Skeletal muscle tissue (tissue), 4 donors: ENCODE results near the gene VIL1. TPM values are rescaled to one million over a fixed set of nuclear protein-coding genes. Genes with fewer than 3 reads are reported as not detected.

Source experiments
- H3K27ac ChIP-seq: one replicate; pipeline ENCODE4 v1.7.0; 2013; ENCODE audit warnings: mild to moderate bottlenecking, low read depth, low read length, inconsistent platforms
- H3K27me3 ChIP-seq, 3 donors: one replicate each; pipeline ENCODE4 v1.7.0; 2013; ENCODE audit warnings: low read length in 3 of 3; ENCODE audit not compliant: control insufficient read depth in 3 of 3, insufficient read depth in 3 of 3
- H3K36me3 ChIP-seq, 3 donors: one replicate each; pipeline ENCODE4 v1.7.0; 2013; ENCODE audit warnings: low read length in 3 of 3; ENCODE audit not compliant: control insufficient read depth in 3 of 3, insufficient read depth in 3 of 3
- H3K4me1 ChIP-seq, 3 donors: one replicate each; pipeline ENCODE4 v1.7.0; 2013; ENCODE audit warnings: low read length in 3 of 3, mild to moderate bottlenecking in 3 of 3; ENCODE audit not compliant: control insufficient read depth in 3 of 3, insufficient read depth in 3 of 3
- H3K4me3 ChIP-seq, 3 donors: one replicate each; pipeline ENCODE4 v1.7.0; 2013; ENCODE audit warnings: low read length in 3 of 3
- H3K9ac ChIP-seq, 3 donors: one replicate each; pipeline ENCODE4 v1.7.0; 2013; ENCODE audit warnings: low read length in 3 of 3, mild to moderate bottlenecking in 3 of 3, moderate library complexity in 2 of 3, low read depth in 1 of 3
- H3K9me3 ChIP-seq, 3 donors: one replicate each; pipeline ENCODE4 v1.7.0; 2013; ENCODE audit warnings: low read length in 3 of 3; ENCODE audit not compliant: control insufficient read depth in 3 of 3
- total RNA-seq: library from RNA; depleted of rRNA; stranded (reverse); fragments of >200 nt; gene quantifications from one replicate; pipeline ENCODE4 v1.2.3, GENCODE V29; 2014
- donor health status: Osteomylitis.

The VIL1 gene
- total RNA-seq, result not detected

DNA sequence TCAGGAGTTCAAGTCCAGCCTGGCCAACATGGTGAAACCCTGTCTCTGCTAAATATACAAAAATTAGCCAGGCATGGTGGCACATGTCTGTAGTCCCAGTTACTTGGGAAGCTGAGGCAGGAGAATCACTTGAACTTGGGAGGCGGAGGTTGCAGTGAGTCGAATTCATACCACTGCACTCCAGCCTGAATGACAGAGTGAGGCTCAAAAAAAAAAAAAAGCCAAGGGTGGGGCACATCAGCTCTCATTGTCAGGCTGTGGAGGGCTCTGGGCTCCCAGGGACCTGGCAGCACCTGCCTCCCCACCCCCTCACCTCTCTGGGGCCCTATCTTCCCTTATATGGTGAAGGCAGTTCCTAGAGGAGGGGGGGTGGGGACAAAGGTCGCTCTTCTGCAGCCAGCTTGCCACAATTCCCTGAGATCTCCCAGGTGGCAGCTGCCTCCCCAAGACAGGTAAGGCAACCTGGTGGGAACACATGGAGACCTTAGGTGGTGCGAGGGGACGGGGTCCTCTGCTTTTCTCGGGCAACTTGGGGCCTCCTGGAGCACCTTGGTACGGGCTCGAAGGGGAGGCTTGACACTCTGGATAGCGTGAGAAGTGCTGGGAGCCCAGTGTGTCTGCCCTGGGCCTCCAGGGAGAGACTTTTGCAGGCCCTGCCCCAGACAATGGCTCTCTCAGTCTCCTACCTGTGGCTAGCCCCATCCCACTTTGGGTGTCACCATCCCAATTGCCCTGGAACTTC, at the start of gene VIL1:
TSS of gene VIL1 (plus strand) at position 407 of the 742 bp plus-strand sequence. CDS start 4,656 bp downstream, outside the sequence.
- no peaks in the 10 kb centered on the region for H3K4me1 ChIP-seq
- no peaks in the 10 kb centered on the region for H3K9me3 ChIP-seq
- H3K4me3 ChIP-seq, result no peak within 1 kb of the TSS

DNA sequence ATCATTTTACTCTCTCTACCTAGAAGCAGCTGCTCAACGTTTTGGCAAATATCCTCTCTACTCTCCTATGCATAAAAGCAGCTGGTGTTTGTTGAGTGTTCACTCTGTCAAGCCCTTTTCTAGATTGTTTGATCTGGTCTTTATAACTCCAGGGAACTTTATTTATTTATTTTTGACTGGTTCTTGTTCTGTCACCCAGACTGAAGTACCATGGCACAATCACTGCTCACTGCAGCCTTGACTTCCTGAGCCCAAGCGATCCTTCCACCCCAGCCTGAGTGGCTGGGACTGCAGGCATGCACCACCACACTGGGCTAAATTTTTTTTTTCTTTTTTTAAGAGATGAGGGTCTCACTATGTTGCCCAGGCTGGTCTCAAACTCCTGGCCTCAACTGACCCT, 49.6 kb upstream of the VIL1 start:
- Histone ChIP-seq H3K9ac (no peak overlapping the region), H3K27ac (no peak overlapping the region), H3K4me1 (peaks cover 2 to 11% (median 2%) of the 10 kb centered on the region in 3 donors)

More for the DNA sequence above, at the start of gene VIL1:
- Histone ChIP-seq H3K9ac (no peak within 1 kb of the TSS), H3K27ac (no peak within 1 kb of the TSS), H3K36me3 (no peaks in the 10 kb centered on the region), H3K27me3 (no peaks in the 10 kb centered on the region)

DNA sequence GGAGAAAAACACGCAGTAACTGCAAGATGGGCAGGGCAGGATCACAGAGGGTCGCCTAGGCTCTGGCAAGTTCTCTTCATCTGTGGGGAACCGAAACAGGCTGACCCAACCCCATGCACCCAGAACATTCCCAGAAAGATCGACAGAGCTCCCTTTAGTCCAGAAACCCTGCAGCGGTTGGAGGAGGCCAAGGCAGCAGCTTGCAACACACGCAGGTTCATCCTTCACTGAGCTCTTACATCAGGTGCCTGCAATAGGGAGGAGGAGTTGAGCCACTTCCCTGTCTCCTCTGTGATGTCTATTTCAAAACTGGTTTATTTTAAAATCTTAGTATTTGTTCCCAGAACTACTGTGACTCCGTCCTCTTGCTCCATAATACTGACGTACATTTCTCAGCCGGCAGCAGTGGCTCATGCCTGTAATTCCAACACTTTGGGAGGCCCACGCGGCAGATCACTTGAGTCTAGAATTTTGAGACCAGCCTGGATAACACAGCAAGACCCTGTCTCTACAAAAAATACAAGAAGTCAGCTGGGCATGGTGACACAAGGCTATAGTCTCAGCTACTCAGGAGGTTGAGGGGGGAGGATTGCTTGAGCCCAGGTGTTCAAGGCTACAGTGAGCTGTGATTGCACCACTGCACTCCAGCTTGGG, 48.4 kb upstream of the VIL1 start:
- no peak overlapping the region for H3K4me3 ChIP-seq
- no peaks in the 10 kb centered on the region for H3K27me3 ChIP-seq
- H3K9ac ChIP-seq, result no peak overlapping the region
- H3K27ac ChIP-seq, result peak overlapping the region; percentile 56
- no peaks in the 10 kb centered on the region for H3K36me3 ChIP-seq
- peaks cover 2 to 4% (median 4%) of the 10 kb centered on the region in 3 donors for H3K9me3 ChIP-seq
- H3K4me1 ChIP-seq, result peaks cover 2 to 11% (median 2%) of the 10 kb centered on the region in 3 donors

More for the DNA sequence above, 49.6 kb upstream of the VIL1 start:
- H3K36me3 ChIP-seq, result no peaks in the 10 kb centered on the region
- no peak overlapping the region for H3K4me3 ChIP-seq
- H3K27me3 ChIP-seq, result no peaks in the 10 kb centered on the region
- peaks cover 2 to 4% (median 4%) of the 10 kb centered on the region in 3 donors for H3K9me3 ChIP-seq

DNA sequence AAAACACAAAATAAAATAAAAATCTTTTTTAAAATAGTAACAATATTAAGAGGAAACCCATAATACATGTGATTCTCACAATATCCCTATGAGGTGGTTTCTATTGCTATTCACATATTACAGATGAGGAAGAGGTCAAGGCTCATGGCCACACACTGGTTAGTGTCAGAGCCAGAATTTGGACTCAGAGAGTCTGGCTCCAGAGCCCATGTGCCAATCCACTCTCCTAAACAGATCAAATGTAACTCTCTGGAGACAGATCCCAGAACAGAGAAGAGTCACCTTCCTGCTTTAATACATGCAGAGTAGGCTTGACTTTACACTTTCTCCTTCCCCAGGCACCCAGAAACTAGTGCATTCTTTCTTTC, 47.0 kb upstream of the VIL1 start:
- Histone ChIP-seq H3K27me3 (no peaks in the 10 kb centered on the region), H3K36me3 (no peaks in the 10 kb centered on the region), H3K4me1 (peaks cover 2 to 11% (median 2%) of the 10 kb centered on the region in 3 donors), H3K9me3 (no peaks in the 10 kb centered on the region), H3K4me3 (no peak overlapping the region), H3K9ac (no peak overlapping the region), H3K27ac (no peak overlapping the region)

DNA sequence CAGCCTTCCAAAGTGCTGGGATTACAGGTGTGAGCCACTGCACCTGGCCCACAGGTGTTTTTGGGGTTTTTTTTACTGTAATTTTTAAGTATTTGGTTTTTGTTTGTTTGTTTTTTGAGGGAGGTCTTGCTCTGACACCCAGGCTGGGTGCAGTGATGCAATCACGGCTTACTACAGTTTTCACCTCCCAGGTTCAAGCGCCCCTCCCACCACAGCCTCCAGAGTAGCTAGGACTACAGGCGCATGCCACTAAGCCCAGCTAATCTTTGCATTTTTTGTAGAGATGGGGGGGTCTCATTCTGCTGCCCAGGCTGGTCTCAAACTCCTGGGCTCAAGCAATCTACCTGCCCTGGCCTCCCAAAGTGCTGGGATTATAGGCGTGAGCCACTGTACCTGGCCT, 44.1 kb upstream of the VIL1 start:
- Histone ChIP-seq H3K27me3 (no peaks in the 10 kb centered on the region), H3K36me3 (no peaks in the 10 kb centered on the region), H3K4me1 (peaks cover 0 to 11% (median 2%) of the 10 kb centered on the region in 3 donors), H3K9ac (no peak overlapping the region), H3K9me3 (no peaks in the 10 kb centered on the region), H3K27ac (no peak overlapping the region), H3K4me3 (no peak overlapping the region)

DNA sequence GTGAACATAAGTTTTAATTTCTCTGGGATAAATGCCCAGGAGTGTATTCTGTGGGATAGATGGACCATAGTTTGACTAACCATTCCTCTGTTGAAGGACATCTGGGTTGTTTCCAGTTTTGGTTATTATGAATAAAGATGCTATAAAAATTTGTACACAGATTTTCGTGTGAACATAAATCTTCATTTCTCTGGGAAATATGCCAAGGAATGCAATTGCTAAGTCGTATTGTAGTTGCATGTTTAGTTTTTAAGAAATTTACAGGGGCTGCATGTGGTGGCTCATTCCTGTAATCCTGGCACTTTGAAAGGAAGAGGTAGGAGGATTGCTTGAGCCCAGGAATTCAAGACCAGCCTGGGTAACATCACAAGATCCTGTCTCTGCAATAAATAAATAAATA, 43.7 kb upstream of the VIL1 start:
- no peak overlapping the region for H3K4me3 ChIP-seq
- no peak overlapping the region for H3K27ac ChIP-seq
- no peaks in the 10 kb centered on the region for H3K9me3 ChIP-seq
- peaks cover 0 to 8% (median under 1%) of the 10 kb centered on the region in 3 donors for H3K4me1 ChIP-seq
- no peaks in the 10 kb centered on the region for H3K36me3 ChIP-seq
- H3K27me3 ChIP-seq, result no peaks in the 10 kb centered on the region
- H3K9ac ChIP-seq, result no peak overlapping the region

DNA sequence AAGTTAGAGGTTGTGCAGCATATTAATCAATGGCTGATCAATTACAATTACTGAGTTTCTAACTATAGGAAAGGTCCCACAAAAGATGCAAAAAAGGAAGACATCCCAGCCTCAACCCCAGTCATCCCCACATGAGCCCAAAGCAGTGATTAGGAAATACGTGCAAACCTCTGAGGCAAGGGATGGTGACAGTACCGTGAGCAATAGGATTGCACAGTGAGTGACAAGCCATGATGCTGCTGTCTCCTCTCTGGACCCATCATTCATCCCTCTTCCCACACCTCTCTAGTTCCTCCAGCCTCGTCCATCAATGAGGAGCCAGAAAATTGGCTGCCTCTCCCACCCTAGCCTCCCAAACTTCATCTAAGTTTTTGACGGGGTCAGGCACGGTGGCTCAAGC, 40.9 kb upstream of the VIL1 start:
- Histone ChIP-seq H3K9ac (no peak overlapping the region), H3K27ac (no peak overlapping the region), H3K4me3 (no peak overlapping the region), H3K9me3 (no peaks in the 10 kb centered on the region), H3K4me1 (no peaks in the 10 kb centered on the region), H3K36me3 (no peaks in the 10 kb centered on the region), H3K27me3 (no peaks in the 10 kb centered on the region)

DNA sequence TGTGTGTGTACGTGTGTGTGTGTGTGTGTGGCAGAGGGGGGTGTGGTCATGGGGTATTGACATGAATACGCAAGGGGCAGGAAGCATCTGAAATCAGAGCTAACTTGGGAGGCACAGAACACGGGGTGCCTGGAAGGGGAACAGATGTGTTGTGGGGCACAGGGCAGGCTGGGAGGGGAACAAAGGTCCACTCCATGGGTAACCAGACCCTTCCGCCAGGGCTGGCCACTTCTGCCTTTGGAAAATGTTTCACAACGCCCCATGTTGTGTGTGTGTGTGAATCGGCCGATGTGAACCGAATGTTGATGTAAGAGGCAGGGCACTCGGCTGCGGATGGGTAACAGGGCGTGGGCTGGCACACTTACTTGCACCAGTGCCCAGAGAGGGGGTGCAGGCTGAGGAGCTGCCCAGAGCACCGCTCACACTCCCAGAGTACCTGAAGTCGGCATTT, 37.0 kb upstream of the VIL1 start, which contains the start of gene SLC11A1:
TSS of gene SLC11A1 (plus strand) at position 358 of the 451 bp plus-strand sequence. CDS start 96 bp downstream, outside the sequence.
- H3K4me1 ChIP-seq, result peaks cover 0 to 1% (median 0%) of the 10 kb centered on the region in 3 donors
- no peaks in the 10 kb centered on the region for H3K36me3 ChIP-seq
- H3K9me3 ChIP-seq, result no peaks in the 10 kb centered on the region
- H3K4me3 ChIP-seq, result no peak within 1 kb of the TSS
- H3K27ac ChIP-seq, result peak within 1 kb of the TSS; percentile 36
- H3K27me3 ChIP-seq, result peaks cover 0 to under 1% (median 0%) of the 10 kb centered on the region in 3 donors
- H3K9ac ChIP-seq, result no peak within 1 kb of the TSS

DNA sequence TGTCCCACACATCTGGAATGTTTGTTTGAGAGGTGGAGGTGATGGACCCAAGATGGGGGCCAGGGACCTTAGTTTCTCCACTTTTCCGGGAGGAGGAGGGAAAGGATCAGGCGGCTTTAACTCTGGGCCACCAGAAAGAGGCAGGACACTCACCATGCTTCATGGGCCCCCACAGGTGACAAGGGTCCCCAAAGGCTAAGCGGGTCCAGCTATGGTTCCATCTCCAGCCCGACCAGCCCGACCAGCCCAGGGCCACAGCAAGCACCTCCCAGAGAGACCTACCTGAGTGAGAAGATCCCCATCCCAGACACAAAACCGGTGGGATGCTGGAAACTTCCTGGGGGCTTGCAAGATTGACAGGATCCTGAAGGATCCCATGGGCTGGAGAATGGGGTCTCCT, 36.1 kb upstream of the VIL1 start:
- Histone ChIP-seq H3K4me3 (no peak overlapping the region), H3K27ac (peak overlapping the region; percentile 36), H3K4me1 (peaks cover 0 to 9% (median 6%) of the 10 kb centered on the region in 3 donors), H3K36me3 (no peaks in the 10 kb centered on the region), H3K9ac (no peak overlapping the region), H3K9me3 (no peaks in the 10 kb centered on the region), H3K27me3 (peaks cover 0 to 3% (median 0%) of the 10 kb centered on the region in 3 donors)
